Mucosa of stomach (tissue), 1 donor: Measurements from ENCODE around the gene AP3S1.

ENCODE experiments used
- H3K27me3 ChIP-seq: one replicate; pipeline ENCODE4 v1.7.0; 2013; ENCODE audit warnings: mild to moderate bottlenecking, low read length; ENCODE audit not compliant: control insufficient read depth, insufficient read depth
- H3K36me3 ChIP-seq: one replicate; pipeline ENCODE4 v1.7.0; 2013; ENCODE audit warnings: low read length; ENCODE audit not compliant: control insufficient read depth, insufficient read depth
- H3K4me1 ChIP-seq: one replicate; pipeline ENCODE4 v1.7.0; 2013; ENCODE audit warnings: mild to moderate bottlenecking, low read length; ENCODE audit not compliant: control insufficient read depth, insufficient read depth
- H3K4me3 ChIP-seq: one replicate; pipeline ENCODE4 v1.7.0; 2013; ENCODE audit warnings: low read length
- H3K9ac ChIP-seq: one replicate; pipeline ENCODE4 v1.7.0; 2013; ENCODE audit warnings: mild to moderate bottlenecking, low read length, moderate library complexity
- H3K9me3 ChIP-seq: one replicate; pipeline ENCODE4 v1.7.0; 2013; ENCODE audit warnings: mild to moderate bottlenecking, low read length, moderate library complexity; ENCODE audit not compliant: control insufficient read depth
- donor health status: Pancreatic carcinoma.

The AP3S1 gene

DNA sequence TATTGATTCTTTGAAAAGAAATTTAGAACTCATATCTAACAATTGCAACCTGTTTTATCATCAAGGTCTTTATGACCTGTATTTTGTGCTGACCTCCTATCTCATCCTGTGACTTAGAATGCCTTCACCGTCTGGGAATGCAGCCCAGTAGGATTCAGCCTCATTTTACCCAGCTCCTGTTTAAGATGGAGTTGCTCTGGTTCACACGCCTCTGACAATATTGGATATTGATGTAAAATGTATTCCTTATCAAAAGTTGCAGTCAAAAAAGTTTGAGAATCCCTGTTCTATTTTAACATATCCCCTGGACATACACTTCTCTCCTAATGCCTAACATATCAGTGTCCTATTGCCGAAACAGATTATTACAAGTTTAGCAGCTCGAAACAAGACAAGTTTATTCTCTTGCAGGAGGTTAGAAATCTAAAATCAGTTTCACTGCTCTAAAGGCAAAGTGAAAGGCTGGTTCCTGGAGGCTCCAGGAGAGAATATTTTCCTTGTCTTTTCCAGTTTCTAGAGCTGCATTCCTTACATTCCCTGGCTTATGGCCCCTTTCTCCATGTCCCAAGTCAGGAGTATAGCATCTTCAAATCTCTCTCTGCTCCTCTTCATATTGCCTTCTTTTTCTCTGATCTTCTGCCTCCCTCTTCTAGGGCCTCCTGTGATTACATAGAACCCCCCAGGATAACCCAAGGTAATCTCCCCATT, 89.0 kb downstream of the AP3S1 start:
- Histone ChIP-seq H3K9ac (no peak overlapping the region), H3K4me3 (no peak overlapping the region), H3K4me1 (no peaks in the 10 kb centered on the region), H3K27me3 (no peaks in the 10 kb centered on the region), H3K9me3 (no peaks in the 10 kb centered on the region), H3K36me3 (no peaks in the 10 kb centered on the region)

DNA sequence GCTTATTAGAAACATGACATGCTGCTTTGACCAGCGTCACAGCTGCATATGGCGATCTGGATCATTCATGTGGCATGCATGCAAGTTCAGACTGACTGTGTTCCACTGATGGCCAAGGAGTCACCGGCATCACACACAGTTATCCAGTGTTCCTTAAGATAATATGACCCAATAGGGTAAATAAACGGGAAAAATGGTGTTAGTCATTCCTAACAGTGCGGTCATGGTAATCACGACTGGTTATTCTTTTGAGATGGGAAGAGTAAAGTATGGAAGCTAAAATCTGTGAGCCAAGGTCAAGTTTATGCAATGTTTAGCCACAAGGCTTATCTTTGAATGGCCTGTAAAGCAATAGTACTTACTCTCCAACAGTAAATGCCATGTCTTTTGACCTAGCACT, 91.3 kb downstream of the AP3S1 start:
- Histone ChIP-seq H3K4me1 (no peaks in the 10 kb centered on the region), H3K27me3 (no peaks in the 10 kb centered on the region), H3K9me3 (no peaks in the 10 kb centered on the region), H3K36me3 (no peaks in the 10 kb centered on the region), H3K4me3 (no peak overlapping the region), H3K9ac (no peak overlapping the region)

DNA sequence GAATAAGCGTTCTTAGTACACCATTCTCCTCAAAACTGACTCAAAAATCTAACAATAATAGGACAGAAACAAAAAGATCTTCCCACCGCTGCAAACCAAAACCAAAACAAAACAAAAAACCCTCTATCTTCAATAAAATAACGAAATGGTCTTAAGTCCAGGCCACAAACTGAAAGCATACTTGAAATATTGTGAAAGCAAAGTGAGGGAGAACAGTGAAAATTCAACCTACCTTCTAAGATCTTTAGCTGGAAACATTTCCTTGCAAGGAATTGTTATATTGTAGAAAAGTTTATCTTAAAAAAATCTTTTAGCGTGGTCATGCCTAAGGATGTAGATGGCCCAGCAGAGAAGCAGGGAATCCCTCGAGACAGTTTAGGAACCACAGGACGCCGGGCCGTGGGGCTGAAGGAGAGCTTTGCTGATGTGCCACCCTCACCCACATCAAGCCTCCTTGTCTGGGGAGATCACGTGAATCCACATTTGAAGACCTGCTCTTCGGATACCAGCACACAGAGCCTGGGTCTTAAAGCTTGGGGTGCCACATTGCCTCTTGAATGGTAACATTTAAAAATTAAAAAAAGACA, 92.7 kb downstream of the AP3S1 start:
- no peak overlapping the region for H3K9ac ChIP-seq
- H3K4me3 ChIP-seq = no peak overlapping the region
- no peaks in the 10 kb centered on the region for H3K36me3 ChIP-seq
- H3K27me3 ChIP-seq = no peaks in the 10 kb centered on the region
- no peaks in the 10 kb centered on the region for H3K4me1 ChIP-seq
- no peaks in the 10 kb centered on the region for H3K9me3 ChIP-seq

DNA sequence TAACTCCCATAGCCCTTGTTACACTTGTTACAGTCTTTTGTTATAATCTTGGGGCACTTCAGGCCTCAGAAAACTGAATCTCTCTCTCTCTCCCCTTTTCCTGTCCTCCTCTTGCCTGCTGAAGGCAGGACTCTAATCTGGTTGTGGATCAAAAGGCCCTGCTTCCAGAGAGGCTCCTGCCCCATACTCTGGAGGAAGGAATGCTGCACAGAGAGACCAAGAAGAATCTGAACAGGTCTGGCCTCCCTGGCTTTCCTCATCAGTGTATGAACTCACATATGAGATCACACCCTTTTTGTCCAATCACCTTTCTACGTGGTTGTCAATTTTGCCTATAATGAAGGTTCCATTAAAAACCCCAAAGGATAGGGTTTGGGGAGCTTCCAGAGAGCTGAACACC, 94.3 kb downstream of the AP3S1 start:
- no peak overlapping the region for H3K4me3 ChIP-seq
- H3K4me1 ChIP-seq = no peaks in the 10 kb centered on the region
- H3K9me3 ChIP-seq = no peaks in the 10 kb centered on the region
- no peaks in the 10 kb centered on the region for H3K36me3 ChIP-seq
- H3K27me3 ChIP-seq = no peaks in the 10 kb centered on the region
- no peak overlapping the region for H3K9ac ChIP-seq

DNA sequence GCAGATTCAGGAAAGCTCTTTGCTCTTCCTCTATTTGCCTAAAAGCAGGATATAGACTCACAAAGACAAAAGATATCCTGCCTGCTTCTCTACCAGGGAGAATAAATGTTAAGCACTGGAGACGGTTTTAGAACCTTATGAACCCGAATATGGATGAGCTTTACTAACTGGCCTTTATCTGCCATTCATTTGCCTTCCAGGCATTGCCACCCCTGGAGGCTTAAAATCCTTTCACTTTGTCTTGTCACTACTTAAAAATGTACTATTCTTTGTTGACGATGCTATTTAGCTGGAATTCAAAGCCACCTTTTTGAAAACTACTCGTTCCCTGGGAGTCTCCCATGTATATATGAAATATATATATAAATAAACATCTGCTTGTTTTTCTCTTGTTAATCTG, 97.3 kb downstream of the AP3S1 start:
- no peaks in the 10 kb centered on the region for H3K4me1 ChIP-seq
- H3K27me3 ChIP-seq = no peaks in the 10 kb centered on the region
- no peaks in the 10 kb centered on the region for H3K36me3 ChIP-seq
- no peak overlapping the region for H3K9ac ChIP-seq
- H3K4me3 ChIP-seq = no peak overlapping the region
- H3K9me3 ChIP-seq = no peaks in the 10 kb centered on the region

DNA sequence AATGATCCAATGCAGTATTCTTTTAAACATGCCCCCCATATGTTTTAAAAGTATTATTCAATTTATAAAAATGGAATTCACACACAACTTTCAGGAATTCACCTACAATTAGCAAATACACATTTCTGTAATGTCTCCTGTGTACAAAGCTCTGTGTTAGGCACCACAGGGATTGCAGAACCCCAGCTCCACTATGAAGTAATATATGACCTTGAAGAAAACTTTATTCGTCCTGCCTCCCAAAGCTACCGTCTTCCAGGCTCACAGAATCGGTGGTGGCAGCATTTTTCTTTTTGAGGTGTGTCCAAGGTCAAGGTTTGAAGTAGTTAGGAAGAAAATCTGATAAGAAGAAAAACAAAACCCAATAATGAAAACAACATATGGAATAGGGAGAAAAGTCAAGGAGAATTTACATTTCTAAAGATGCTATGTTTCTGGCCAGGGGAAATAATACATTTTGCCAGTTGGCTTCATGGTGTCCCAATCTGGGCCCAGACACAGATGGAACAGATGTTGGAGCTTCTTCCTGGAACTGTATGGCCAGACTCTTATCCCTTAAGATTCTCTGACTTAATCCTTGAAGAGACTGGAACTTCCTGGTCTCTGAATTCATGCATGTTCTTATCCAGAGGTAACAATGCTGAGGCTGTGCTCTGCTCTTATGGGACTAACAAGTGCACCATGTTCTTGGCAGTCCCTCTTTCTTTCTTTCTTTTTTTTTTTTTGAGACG, 98.5 kb downstream of the AP3S1 start:
- H3K27me3 ChIP-seq = no peaks in the 10 kb centered on the region
- H3K9me3 ChIP-seq = no peaks in the 10 kb centered on the region
- no peaks in the 10 kb centered on the region for H3K4me1 ChIP-seq
- no peak overlapping the region for H3K9ac ChIP-seq
- H3K36me3 ChIP-seq = no peaks in the 10 kb centered on the region
- H3K4me3 ChIP-seq = no peak overlapping the region

DNA sequence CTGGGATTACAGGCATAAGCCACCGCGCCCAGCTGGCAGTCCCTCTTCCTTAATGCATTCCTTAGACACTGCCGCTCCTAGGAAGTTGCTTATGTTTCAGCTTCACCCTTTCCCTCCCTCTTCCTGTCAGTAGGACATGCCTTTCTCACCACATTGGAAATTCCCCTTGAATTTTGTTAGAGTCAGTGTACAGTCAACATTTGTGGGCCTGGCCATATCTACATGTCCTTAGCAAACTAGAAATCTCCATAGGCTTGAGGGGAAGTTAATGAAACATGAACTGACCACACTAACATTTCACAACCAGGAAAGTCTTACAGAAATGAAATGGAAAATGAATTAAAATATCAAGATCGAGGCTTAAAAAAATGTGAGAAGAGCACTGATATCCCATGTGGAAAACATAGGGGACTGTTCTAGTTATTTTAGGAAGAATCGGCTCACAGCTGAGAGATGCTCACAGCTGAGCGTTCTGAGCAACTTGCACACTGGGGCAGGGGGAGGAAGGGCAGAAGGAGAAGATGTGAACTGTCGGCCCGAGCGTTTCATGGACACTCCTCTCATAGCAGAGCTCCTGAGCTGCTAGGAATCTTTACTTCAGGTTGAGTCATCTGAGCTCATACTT, 99.4 kb downstream of the AP3S1 start:
- Histone ChIP-seq H3K9me3 (no peaks in the 10 kb centered on the region), H3K4me1 (no peaks in the 10 kb centered on the region), H3K36me3 (no peaks in the 10 kb centered on the region), H3K9ac (no peak overlapping the region), H3K27me3 (no peaks in the 10 kb centered on the region), H3K4me3 (no peak overlapping the region)

DNA sequence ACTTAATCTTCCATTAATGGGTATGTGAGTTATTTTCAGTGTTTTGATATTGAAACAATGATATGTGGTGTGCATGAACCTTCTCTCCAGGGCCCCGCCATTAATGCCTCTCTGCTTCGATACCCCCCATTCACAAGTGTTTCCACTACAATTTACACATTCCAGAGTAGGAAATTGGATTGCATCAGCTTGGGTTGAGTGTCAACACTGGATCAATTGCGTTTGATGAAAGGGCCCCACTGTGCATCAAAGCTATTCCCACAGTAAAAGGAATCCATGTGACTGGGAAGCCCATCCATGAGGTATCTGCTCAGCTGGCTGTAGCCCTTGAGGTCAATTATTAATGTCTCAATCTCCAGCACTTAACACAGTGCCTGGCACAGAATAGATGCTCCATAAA, 102.8 kb downstream of the AP3S1 start:
- H3K27me3 ChIP-seq = no peaks in the 10 kb centered on the region
- H3K4me3 ChIP-seq = no peak overlapping the region
- H3K9ac ChIP-seq = no peak overlapping the region
- H3K4me1 ChIP-seq = no peaks in the 10 kb centered on the region
- H3K9me3 ChIP-seq = no peaks in the 10 kb centered on the region
- no peaks in the 10 kb centered on the region for H3K36me3 ChIP-seq

DNA sequence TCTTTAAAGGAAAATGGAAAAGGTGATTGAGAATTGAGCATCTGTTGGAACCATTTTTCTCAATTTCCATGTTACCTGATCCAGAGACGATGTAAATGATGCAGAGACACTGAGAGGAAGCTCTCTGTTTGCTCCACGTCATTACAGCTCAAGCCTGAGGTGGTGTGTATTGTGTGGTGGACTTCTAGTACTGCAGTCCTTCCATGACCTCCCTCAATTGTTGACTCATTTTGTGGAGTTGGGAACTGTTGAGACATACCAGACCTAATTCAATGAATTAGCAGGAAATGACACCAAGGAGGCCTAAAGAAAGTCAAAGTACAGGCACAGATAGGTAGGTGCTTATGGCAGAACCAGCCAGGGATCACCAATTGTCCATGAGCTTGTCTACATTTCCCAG, 104.9 kb downstream of the AP3S1 start:
- Histone ChIP-seq H3K36me3 (no peaks in the 10 kb centered on the region), H3K4me1 (no peaks in the 10 kb centered on the region), H3K4me3 (no peak overlapping the region), H3K27me3 (no peaks in the 10 kb centered on the region), H3K9me3 (no peaks in the 10 kb centered on the region), H3K9ac (no peak overlapping the region)

DNA sequence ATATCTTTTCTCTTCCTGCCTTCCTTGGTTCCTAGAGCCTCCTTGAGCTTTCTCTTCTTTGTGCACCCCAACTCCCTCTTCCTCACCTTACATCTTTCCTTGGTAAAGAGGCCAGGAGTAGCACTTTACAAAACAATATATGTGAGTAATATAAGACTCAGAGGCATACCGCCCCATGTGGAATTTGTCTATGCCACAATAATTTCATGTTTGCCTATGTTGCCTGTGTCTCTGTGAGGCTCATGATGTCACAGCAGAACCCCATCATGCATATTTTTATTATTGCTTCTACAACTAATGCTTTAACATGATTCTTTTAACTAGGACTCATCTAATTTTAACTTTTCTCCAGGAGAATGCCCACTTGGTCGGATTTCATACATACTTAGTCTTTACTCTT, 105.5 kb downstream of the AP3S1 start:
- Histone ChIP-seq H3K9me3 (no peaks in the 10 kb centered on the region), H3K36me3 (no peaks in the 10 kb centered on the region), H3K4me1 (no peaks in the 10 kb centered on the region), H3K27me3 (no peaks in the 10 kb centered on the region), H3K4me3 (no peak overlapping the region), H3K9ac (no peak overlapping the region)

DNA sequence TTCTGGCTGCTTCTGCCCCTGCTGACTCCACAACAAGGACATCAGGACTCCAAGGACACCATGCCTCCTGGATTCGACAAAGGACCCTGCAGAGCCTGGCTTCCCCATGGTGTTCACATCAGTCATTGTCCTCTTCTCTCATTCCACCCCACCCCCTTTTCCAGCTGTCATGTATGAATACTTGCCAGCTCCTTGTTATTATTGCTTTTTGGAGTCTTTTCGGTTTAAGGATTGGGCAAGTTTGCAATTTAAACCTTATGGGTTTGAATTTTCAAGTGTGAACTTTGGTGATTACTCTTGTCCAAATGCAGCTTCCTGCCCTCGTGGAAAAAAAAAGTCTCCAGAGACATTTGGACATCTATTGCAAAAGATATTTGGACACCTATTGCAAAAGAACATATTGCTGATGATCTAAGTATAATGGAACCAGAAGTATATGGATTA, 106.4 kb downstream of the AP3S1 start:
- Histone ChIP-seq H3K4me3 (no peak overlapping the region), H3K27me3 (no peaks in the 10 kb centered on the region)

DNA sequence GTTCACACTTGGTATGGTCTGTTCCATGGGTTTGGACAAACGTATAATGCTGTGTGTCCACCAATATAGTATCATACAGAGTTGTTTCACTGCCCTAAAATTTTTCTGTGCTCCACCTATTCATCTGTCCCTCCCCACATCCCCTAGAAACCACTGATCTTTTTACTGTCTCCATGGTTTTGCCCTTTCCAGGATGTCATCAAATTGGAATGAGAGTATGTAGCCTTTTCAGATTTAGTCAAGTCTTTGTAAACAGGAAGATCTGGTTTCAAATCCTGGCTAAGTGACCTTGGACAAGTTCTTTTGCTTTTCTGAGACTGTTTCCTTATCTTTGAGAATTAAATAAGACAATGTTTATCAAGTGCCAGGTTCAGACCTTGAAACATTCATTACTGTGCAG, 107.4 kb downstream of the AP3S1 start:
- Histone ChIP-seq H3K27me3 (no peaks in the 10 kb centered on the region), H3K36me3 (no peaks in the 10 kb centered on the region), H3K4me1 (no peaks in the 10 kb centered on the region), H3K9ac (no peak overlapping the region), H3K9me3 (no peaks in the 10 kb centered on the region), H3K4me3 (no peak overlapping the region)

More for the DNA sequence above, 106.4 kb downstream of the AP3S1 start:
- Histone ChIP-seq H3K9me3 (no peaks in the 10 kb centered on the region), H3K36me3 (no peaks in the 10 kb centered on the region), H3K9ac (no peak overlapping the region), H3K4me1 (no peaks in the 10 kb centered on the region)
